ENCODE results near the gene THPO.
"Not testable (repeated sequence)": the region's sequence is repeated elsewhere in the genome, so short reads cannot be mapped to it uniquely, and the experiment has no call there.

The THPO gene

DNA sequence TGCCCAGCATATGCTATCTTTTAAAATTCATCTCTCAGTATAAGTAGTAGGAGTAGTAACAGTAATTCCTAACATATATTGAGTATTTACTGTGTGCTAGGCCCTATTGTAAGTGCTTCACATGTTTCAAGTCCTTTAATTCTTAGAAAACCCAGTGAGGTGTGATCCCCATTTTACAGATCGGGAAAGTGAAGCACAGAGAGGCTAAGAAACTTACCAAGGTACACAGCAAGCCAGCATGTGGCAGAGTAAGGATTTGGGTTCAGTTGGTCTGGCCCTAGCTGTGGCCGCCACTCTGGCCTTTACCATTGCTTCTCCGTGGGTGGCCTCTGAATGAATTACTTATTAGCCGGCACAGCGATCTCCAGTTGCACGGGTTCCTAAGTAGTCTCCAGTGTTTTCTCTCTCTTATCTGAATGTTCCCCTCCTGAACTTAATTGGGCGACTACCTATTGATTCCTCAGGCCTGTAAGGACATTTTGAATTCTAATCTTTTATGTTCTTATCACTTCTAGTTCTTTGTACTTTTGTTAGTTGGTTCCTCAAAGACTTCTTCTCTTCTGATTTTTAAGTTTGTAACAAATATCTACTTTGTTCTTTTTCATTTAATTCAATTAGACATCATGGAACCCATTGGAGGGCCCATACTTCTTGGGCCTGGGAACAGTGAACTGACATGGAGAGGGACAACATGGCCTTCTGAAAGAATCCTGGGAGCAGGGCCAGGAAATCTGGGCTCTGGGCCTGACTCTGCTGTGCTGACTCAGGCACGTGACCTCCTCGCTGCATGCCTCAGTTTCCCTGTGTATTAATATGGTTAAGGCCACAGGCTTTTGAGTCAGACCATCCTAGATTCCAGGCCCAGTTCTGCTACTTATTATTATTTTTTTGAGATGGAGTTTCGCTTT, 28.2 kb downstream of the THPO start:
- no peak for DNase-seq (ENCODE audit: low spot score)

- no peak for DNase-seq (ENCODE audit: low spot score)
These were observed 30.0 kb downstream of the THPO start for GRCh38 chr3:184348057-184348382.

DNA sequence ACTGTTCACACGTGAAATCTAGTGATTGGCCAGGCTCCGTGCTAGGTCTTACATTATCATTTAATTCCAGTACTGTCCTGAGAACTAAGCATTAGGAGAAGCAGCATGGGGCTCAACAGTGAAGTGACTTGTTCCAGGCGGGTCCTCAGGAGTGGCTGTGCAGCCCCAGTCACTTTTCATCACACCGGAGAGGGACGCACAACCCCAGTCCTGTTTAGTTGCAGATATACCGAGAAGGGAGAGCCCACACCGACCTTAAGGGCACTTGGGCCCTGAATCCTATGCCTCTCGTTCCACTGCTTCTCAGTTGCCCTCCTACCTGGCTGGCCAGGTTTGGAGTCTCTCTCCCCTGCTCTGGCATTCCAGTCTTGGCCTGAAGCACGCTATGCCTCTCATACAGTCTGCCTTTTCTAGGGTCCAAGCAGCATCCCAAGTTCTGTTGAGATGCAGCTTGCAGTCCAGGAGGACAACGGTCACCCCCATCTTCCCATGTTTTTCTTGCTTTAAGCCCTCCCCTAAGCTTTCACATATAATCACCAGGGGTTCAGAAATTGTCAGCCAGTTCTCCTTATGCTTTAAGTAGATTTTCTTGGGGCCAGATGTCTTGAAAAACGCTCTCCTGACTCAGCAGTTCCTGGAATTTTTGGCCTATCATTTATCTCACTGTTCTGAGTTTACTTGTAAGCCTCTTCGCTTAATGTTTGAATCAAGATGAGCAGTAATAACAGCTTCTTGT, 30.5 kb downstream of the THPO start:
- no peak for DNase-seq (ENCODE audit: low spot score)

GRCh38 chr3:184346480-184347190, 31.4 kb downstream of the THPO start:
- no peak for DNase-seq (ENCODE audit: low spot score)

DNA sequence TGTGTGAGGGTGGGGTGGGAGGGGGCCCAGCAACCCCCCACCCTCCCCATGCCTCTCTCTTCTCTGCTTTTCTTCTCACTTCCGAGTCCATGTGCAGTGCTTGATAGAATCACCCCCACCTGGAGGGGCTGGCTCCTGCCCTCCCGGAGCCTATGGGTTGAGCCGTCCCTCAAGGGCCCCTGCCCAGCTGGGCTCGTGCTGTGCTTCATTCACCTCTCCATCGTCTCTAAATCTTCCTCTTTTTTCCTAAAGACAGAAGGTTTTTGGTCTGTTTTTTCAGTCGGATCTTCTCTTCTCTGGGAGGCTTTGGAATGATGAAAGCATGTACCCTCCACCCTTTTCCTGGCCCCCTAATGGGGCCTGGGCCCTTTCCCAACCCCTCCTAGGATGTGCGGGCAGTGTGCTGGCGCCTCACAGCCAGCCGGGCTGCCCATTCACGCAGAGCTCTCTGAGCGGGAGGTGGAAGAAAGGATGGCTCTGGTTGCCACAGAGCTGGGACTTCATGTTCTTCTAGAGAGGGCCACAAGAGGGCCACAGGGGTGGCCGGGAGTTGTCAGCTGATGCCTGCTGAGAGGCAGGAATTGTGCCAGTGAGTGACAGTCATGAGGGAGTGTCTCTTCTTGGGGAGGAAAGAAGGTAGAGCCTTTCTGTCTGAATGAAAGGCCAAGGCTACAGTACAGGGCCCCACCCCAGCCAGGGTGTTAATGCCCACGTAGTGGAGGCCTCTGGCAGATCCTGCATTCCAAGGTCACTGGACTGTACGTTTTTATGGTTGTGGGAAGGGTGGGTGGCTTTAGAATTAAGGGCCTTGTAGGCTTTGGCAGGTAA, 32.5 kb downstream of the THPO start:
- DNase-seq (ENCODE audit: low spot score) = peak; percentile 86

GRCh38 chr3:184344579-184345316, 33.3 kb downstream of the THPO start:
- DNase-seq (ENCODE audit: low spot score) = no peak

DNA sequence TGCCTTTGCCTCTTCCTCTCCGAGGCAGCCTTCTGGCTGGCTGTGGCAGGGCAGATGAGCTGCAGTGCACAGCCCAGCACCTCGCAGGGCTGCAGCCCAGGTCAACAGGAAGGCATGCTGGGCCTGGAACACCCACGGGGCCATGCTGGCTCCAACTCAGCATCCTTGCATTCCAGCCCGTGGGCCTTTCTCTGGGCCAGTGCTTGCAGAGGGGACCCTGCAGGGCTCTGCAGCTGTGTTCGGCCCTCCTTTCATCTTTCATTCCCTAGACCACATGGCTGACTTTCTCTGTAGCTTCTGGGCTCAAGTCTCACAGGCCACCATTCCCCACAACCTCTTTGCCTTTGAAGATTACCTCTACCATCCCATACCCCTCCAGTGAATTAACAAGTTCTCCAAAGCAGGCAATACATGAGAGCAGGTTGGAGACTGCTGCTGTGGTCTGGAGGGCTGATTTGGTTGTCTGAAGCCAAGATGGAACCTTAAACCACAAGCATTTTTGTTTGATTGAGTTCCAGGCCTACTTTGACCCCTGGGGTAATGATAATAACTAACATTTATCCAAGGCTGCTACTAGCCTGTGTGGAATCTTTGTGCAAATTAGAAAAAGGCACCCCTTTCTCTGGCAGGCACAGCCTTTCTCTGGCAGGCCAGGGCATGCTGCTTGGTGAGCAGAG, 34.7 kb downstream of the THPO start:
- DNase-seq (ENCODE audit: low spot score) = no peak

- DNase-seq (ENCODE audit: low spot score) = no peak
These were observed 36.1 kb downstream of the THPO start for GRCh38 chr3:184341925-184342324.

DNA sequence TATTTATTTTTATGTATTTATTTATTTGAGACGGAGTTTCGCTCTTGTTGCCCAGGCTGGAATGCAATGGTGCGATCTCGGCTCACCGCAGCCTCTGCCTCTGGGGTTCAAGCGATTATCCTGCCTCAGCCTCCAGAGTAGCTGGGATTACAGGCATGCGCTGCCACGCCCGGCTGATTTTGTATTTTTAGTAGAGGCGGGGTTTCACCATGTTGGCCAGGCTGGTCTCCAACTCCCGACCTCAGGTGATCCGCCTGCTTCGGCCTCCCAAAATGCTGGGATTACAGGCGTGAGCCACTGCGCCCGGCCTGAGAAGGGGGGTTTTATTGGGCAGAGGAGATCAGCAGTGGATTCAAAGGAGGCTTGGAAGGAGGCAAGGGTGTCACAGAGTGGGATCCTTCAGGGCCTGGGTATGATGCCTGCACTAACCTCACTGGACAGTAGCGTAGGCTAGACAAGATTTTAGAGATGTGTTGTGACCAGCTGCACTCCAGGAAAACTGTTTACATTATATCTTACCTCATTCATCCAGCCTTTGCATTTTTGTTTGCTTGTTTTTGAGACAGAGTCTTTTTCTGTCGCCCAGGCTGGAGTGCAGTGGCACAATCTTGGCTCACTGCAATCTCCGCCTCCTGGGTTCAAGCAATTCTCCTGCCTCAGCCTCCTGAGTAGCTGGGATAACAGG, 38.4 kb downstream of the THPO start:
- not testable (repeated sequence) for DNase-seq (ENCODE audit: low spot score)

DNA sequence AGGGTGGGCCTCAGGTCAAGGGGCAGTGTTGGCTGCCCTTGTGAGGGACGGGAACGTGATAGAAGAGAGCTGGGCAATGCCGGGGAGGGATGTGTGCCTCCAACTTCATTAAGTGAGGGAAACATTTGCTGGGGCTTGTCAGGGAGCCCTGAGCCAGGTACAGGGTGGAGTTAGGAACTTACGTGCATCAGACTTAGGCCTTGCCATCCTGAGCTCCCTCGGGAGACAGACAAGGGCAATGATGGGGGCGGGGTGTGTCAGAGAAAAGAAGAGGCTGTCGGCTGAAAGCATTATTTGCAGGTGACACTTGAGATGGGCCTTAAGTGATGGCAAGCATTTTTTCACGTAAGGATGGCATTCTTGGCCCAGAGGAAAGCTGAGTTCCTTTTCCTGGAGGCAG, 39.0 kb downstream of the THPO start:
- DNase-seq (ENCODE audit: low spot score) = no peak

DNA sequence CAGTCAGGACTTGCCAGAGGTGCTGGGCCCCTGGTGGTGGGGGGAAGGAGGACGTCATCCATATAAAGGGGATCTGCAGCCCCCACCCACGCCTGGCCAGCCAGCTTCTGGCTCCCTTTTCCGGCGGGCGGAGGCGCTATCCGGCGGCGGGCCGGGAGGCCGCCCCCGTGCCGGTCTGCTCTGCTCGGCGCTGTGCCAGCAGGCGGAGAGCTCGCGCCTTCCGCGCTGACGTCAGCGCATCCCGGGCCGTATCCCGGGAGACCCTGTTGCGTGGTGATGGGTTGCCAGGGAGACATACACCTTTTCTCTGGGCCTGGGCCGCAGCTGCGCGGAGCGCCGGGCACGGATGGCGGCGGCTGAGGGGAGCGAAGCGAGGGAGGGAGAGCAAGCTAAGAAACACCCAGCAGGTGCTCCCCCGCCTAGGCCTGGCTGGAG, 39.5 kb downstream of the THPO start:
- no peak for DNase-seq (ENCODE audit: low spot score)

DNA sequence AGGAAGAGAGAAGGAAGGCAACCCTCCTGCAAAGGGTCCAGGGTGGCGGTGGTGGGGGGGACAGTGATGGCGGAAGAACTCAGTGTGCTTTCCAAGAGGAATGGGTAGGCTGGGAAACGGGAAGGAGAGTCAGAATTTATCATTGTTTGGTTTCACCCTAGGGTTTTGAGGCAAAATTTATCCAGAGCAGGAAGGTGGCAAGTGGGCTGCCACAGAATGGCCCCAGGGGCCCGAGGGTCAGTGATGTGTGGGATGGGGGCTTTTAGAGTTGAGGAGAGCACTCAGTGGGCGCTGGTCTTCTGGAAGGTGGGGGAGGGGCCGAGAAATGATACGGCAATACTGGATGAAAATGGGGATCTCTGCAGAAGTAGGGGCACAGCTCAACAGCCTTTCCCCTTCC, 40.0 kb downstream of the THPO start:
- DNase-seq (ENCODE audit: low spot score) = no peak

- peak; percentile 60 for DNase-seq (ENCODE audit: low spot score)
These were observed 40.6 kb downstream of the THPO start, which contains the start of gene FAM131A for GRCh38 chr3:184337399-184337714. FAM131A (plus strand) TSS chr3:184337600; CDS start chr3:184337631, 31 bp downstream.

- peak; percentile 62 for DNase-seq (ENCODE audit: low spot score)
These were observed 41.2 kb downstream of the THPO start for GRCh38 chr3:184336547-184337398.

GRCh38 chr3:184335661-184336546, 42.1 kb downstream of the THPO start:
- DNase-seq (ENCODE audit: low spot score) = peak; percentile 92

GRCh38 chr3:184335291-184335660, 42.7 kb downstream of the THPO start:
- no peak for DNase-seq (ENCODE audit: low spot score)

DNA sequence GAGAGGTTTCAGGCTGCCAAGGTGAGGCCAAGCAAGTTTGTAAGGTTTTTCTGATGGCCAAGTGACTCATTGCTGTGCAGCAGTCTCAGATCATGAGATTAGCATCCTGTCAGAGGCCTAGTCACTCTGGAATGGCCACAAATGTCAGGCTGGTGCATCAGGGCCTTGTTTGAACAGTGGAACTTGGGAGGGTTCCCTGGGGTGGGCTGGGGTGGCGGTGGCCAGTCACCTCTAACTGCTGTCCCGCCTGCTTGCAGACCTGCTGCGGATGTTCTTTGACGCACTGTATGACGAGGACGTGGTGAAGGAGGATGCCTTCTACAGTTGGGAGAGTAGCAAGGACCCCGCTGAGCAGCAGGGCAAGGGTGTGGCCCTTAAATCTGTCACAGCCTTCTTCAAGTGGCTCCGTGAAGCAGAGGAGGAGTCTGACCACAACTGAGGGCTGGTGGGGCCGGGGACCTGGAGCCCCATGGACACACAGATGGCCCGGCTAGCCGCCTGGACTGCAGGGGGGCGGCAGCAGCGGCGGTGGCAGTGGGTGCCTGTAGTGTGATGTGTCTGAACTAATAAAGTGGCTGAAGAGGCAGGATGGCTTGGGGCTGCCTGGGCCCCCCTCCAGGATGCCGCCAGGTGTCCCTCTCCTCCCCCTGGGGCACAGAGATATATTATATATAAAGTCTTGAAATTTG, 43.4 kb downstream of the THPO start:
- no peak for DNase-seq (ENCODE audit: low spot score)
